Small intestine (tissue), 7 donors: ENCODE data around the gene NFE2L3. TPM values are rescaled to one million over a fixed set of nuclear protein-coding genes. Genes with fewer than 3 reads are reported as not detected.
"Not testable (repeated sequence)": the region's sequence is repeated elsewhere in the genome, so short reads cannot be mapped to it uniquely, and the experiment has no call there.

Experiments used
- DNase-seq, 2 donors: peaks; one replicate each; pipeline versions ENCODE4 v3.0.0 to v3.0.0-alpha.2; 2013
- FAIRE-seq: peaks from 2 replicates; lab custom pipeline; 2012; peaks lifted over from hg19 to GRCh38; lab: Jason Lieb, UNC
- H3K27ac ChIP-seq, 3 donors: one replicate each; pipeline ENCODE4 v1.5.1; 2013; ENCODE audit warnings: low read length in 2 of 3, mild to moderate bottlenecking in 2 of 3, control low read depth in 1 of 3, inconsistent platforms in 1 of 3, low read depth in 1 of 3, moderate library complexity in 1 of 3
- H3K27me3 ChIP-seq, 3 donors: one replicate each; pipeline ENCODE4 v1.6.1; 2013; ENCODE audit warnings: low read length in 3 of 3, inconsistent platforms in 1 of 3; ENCODE audit not compliant: control insufficient read depth in 3 of 3, insufficient read depth in 3 of 3
- H3K36me3 ChIP-seq, 3 donors: one replicate each; pipeline ENCODE4 v1.6.1; 2013; ENCODE audit warnings: low read length in 3 of 3, inconsistent platforms in 1 of 3, low read depth in 1 of 3, mild to moderate bottlenecking in 1 of 3, moderate library complexity in 1 of 3; ENCODE audit not compliant: control insufficient read depth in 3 of 3, insufficient read depth in 2 of 3
- H3K4me1 ChIP-seq, 3 donors: one replicate each; pipeline ENCODE4 v1.6.1; 2013; ENCODE audit warnings: low read length in 2 of 3, inconsistent platforms in 1 of 3, low read depth in 1 of 3, mild to moderate bottlenecking in 1 of 3, moderate library complexity in 1 of 3; ENCODE audit not compliant: control insufficient read depth in 3 of 3, insufficient read depth in 2 of 3
- H3K4me3 ChIP-seq, 3 donors: one replicate each; pipeline ENCODE4 v1.5.1; 2013; ENCODE audit warnings: low read length in 3 of 3, control low read depth in 1 of 3, inconsistent platforms in 1 of 3, low read depth in 1 of 3, mild to moderate bottlenecking in 1 of 3, moderate library complexity in 1 of 3
- H3K9me3 ChIP-seq, 2 donors: one replicate each; pipeline ENCODE4 v1.6.1; 2013; ENCODE audit warnings: low read depth in 1 of 2, low read length in 1 of 2; ENCODE audit not compliant: control insufficient read depth in 2 of 2, insufficient read depth in 1 of 2
- WGBS, 3 donors: extraction: QIAGEN DNeasy Blood & Tissue Kit; methylation state at CpG; one replicate each; pipeline ENCODE4 v1.1.7; 2013; 5-methylcytosine and 5-hydroxymethylcytosine counted together
- polyA plus RNA-seq, 4 donors: library from polyadenylated mRNA; stranded (reverse) in 3 of 4; unstranded in 1 of 4; fragments of 200-250 nt in 3 of 4; fragments of 120-200 nt in 1 of 4; gene quantifications; one replicate each; pipeline versions ENCODE4 v1.2.1 to v1.2.3, GENCODE V29; 2013
- donor health status: healthy with polysubstance abuse.
- donor health status: control.
- donor health status: control.
- donor health status: Bipolar disorder and iron deficiency.
- donor health status: healthy.

The NFE2L3 gene
- polyA plus RNA-seq, 4 donors = 1.8 to 16.6 (median 7.6) TPM

DNA sequence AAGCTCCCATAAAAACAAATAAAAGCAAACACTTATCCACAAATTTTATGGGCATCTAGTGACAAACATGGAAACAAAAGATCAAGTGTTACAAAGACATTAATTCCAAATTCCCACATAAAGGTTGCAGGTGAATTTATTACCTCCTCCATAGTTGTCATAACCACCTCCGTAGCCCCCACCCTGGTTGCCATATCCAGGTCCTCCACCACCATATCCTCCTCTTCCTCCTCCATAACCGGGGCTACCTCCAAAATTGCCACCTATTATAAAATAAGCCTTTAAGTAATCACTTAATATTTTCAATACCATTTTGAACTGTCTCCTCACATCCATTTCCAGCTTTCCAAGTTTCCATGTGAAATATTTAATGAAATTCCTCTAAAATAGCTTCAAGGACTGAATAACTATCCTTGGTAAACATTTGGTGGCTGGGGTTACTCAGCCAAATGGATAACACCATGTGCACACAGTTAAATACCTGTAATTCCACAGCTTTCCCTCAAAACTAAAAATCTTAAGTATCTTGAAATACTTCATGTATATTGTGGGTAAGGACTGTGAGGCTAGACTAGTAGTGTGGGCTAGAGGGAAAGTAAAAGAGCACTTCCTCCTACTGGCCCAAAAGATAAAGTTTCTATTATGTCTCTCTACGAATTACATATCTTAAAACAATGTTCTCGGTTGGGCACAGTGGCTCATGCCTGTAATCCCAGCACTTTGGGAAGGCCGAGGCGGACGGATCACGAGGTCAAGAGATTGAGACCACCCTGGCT, 41.6 kb downstream of the NFE2L3 start:
- H3K36me3 ChIP-seq = peaks cover 17 to 35% (median 20%) of the 10 kb centered on the region in 3 donors
- peak overlapping the region in 1 of 3 donors; percentile 4 for H3K27ac ChIP-seq

DNA sequence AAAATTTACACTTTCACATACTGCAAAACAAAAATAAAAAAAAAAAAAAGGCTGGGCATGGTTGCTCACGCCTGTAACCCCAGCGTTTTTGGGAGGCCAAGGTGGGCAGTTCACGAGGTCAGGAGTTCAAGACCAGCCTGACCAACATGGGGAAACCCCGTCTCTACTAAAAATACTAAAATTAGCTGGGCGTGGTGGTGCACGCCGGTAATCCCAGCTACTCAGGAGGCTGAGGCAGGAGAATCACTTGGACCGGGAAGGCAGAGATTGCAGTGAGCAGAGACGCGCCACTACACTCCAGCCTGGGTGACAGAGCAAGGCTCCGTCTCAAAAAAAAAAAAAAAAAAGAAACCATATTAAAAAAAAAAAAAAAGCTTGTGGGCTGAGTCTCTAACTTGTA, 42.8 kb downstream of the NFE2L3 start:
- not testable (repeated sequence) for FAIRE-seq, H3K9me3 ChIP-seq, H3K27me3 ChIP-seq, DNase-seq, H3K4me3 ChIP-seq
- peaks cover 17 to 33% (median 19%) of the 10 kb centered on the region in 3 donors for H3K36me3 ChIP-seq
- WGBS, 3 donors = 23 to 42% (median 27%) methylated on average over 11 of the region's 11 CpGs
- H3K4me1 ChIP-seq = peaks cover 2 to 19% (median 6%) of the 10 kb centered on the region in 3 donors
- H3K27ac ChIP-seq = peak overlapping the region in 1 of 3 donors; percentile 16

More for the DNA sequence above, 41.6 kb downstream of the NFE2L3 start:
- WGBS, 3 donors = 36 to 54% (median 38%) methylated on average over 8 of the region's 8 CpGs
- no peak for FAIRE-seq
- Histone ChIP-seq H3K4me3 (no peak overlapping the region), H3K9me3 (no peaks in the 10 kb centered on the region), H3K27me3 (no peaks in the 10 kb centered on the region), H3K4me1 (peaks cover 2 to 19% (median 6%) of the 10 kb centered on the region in 3 donors)
- no peak for DNase-seq

DNA sequence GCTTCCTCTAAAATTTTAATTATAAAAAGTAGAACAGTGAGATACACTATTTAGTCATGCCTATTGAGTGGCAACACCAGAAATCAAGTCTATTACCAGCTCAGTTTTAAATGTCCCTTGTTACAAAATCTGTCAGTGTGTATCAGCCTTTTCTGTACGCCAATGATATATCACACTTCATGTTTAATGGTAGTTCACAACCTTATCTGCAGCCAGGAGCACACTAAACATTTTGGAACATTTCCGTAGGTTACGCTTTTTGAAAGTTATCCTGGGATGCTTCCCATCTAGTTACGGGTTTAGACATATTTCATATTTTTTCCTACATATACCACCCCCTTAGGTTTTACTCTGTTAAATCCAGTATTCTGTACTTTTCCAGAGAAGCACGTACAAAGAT, 43.2 kb downstream of the NFE2L3 start:
- Histone ChIP-seq H3K27ac (no peak overlapping the region), H3K4me1 (peaks cover 2 to 19% (median 6%) of the 10 kb centered on the region in 3 donors), H3K27me3 (no peaks in the 10 kb centered on the region), H3K36me3 (peaks cover 17 to 32% (median 19%) of the 10 kb centered on the region in 3 donors), H3K4me3 (no peak overlapping the region), H3K9me3 (no peaks in the 10 kb centered on the region)
- 31 to 59% (median 35%) methylated on average over 5 of the region's 5 CpGs for WGBS, 3 donors
- DNase-seq = no peak
- no peak for FAIRE-seq

DNA sequence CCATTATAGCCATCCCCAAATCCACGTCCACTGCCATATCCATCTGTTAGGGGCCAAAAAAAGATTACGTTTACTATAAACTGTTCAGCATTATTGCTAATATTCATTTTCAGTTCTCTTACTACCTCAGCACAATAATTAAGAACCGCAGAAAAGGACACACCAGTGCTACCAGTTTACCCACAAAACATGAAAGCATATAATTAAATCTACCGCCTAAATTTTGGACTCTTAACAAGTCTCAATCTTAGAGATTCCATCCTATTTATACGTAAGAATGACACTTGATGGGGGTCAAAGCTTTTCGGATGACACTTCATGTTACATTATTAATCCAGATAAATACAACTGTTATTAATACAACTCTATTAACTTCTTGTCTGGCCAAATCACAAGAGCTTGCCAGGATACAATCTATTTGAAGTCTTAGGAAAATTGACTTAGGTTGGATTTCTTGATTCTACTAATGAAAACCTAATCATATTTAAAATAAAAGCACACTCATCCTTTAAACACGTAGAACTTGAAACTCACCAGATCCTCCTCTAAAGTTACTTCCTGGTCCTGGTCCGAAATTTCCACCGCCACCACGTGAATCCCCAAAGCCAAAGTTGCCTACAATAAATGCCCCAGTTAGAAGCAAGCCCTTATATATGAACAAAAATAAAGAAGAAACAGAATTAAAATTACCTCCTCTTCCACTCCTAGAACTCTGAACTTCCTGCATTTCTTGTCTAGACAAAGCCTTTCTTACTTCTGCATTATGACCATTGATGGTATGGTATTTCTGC, 44.1 kb downstream of the NFE2L3 start:
- Histone ChIP-seq H3K9me3 (no peaks in the 10 kb centered on the region), H3K4me1 (peaks cover 2 to 19% (median 6%) of the 10 kb centered on the region in 3 donors), H3K36me3 (peaks cover 15 to 24% (median 19%) of the 10 kb centered on the region in 3 donors), H3K27ac (no peak overlapping the region), H3K27me3 (no peaks in the 10 kb centered on the region), H3K4me3 (peak overlapping the region in 1 of 3 donors; percentile 14)
- WGBS, 3 donors = 14 to 32% (median 15%) methylated on average over 10 of the region's 10 CpGs
- DNase-seq (no peak), FAIRE-seq (no peak)

DNA sequence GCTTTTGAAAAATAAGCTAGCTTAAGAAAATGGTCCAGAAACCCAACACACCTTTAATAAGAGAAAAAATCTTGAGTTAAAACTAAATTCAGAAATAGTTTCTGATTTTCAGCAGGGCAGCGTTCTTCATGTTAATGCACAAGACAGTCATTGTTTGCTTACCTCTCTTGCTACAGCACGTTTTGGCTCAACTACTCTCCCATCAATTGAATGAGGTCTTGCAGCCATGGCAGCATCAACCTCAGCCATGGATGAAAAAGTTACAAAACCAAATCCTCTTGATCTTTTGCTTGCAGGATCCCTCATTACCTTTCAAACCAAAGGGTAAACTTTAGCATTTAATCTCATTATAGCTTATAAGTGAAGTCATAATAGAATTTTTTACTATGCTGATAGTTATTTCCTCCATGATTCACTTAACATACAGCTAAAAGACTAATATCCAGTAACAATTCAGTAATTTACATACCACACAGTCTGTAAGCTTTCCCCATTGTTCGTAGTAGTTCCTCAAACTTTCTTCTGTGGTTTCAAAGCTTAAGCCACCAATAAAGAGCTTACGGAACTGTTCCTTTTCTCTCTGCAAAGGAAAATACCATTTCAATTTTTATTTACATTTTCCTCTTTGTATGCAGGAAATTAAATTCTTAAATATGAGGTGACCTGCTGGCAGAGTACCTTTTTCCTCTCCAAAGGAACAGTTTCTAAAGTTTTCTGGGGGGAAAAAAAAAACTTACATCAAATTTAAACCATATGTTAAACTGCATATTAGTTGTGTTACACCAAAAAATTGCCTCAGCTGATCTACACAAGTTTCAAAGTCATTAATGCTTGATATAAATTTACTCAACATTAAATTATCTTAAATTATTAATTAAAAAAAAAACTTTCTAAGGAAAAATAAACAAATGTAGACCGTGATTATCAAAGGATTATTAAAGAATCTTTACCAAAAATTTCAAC, 45.4 kb downstream of the NFE2L3 start:
- Histone ChIP-seq H3K9me3 (no peaks in the 10 kb centered on the region), H3K4me1 (peaks cover 2 to 19% (median 6%) of the 10 kb centered on the region in 3 donors), H3K36me3 (peaks cover 15 to 20% (median 17%) of the 10 kb centered on the region in 3 donors), H3K27me3 (no peaks in the 10 kb centered on the region), H3K27ac (peak overlapping the region in 1 of 3 donors; percentile 99), H3K4me3 (peak overlapping the region in 2 of 3 donors; percentile 24 to 32)
- FAIRE-seq = no peak
- WGBS, 3 donors = 1 to 5% (median 3%) methylated on average over 5 of the region's 5 CpGs
- no peak for DNase-seq

DNA sequence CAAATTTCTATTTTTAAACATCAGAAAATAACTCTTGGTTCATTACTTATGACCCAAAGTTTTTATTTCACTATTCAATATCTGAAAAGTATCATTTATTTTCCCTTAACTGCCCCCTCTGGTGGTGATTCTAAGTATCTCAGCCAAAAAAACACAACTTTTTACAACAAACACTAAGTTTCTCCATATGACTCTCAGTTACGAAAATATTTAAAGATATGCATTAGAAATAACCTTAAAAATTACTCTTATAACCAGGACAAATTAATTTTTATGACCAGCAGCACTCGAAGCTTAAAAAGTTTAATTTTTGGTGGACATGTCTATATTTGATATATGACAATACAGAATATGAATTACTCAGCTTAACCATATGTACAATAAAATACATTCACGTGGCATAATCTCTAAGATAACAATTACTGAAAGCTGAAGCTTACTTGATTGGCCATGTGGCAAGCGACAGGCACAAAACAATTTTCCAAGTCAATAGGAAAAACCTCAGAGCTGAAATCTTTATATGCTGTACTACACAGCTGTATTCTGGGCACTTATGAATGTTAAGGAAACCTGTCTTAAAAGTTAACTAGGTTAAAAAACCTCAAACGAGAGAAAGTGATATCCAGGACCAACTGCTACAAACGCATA, 46.3 kb downstream of the NFE2L3 start:
- no peaks in the 10 kb centered on the region for H3K27me3 ChIP-seq
- FAIRE-seq (peak; percentile 30), DNase-seq (peak; percentile 52 to 64)
- peaks cover 2 to 16% (median 6%) of the 10 kb centered on the region in 3 donors for H3K4me1 ChIP-seq
- 0% methylated on average over 6 of the region's 6 CpGs for WGBS, 3 donors
- H3K4me3 ChIP-seq = peak overlapping the region; percentile 68 to 91 (median 86)
- no peaks in the 10 kb centered on the region for H3K9me3 ChIP-seq
- H3K27ac ChIP-seq = peak overlapping the region in 1 of 3 donors; percentile 99
- peaks cover 9 to 17% (median 14%) of the 10 kb centered on the region in 3 donors for H3K36me3 ChIP-seq

DNA sequence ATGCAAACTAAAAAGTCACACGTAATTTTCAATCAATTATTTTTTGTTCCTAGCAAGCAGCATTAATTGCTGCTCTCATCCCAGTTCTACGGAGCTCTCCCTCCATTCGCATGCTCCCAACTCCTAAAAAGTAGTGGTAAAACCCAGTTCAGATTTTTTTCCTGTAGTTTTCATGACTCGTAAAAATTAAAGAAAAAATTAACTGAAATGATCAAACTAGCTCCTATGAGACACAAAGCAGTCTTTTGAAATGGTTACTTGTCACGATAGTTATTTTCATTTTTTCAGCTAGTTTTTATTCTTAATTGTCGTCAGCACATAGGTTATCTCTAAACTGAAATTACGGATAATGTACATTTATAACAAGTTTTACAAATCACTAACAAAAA, 46.8 kb downstream of the NFE2L3 start:
- no peaks in the 10 kb centered on the region for H3K9me3 ChIP-seq
- no peak for DNase-seq
- no peaks in the 10 kb centered on the region for H3K27me3 ChIP-seq
- peaks cover 5 to 14% (median 14%) of the 10 kb centered on the region in 3 donors for H3K36me3 ChIP-seq
- no peak for FAIRE-seq
- H3K4me3 ChIP-seq = peak overlapping the region; percentile 68 to 91 (median 86)
- peak overlapping the region in 1 of 3 donors; percentile 99 for H3K27ac ChIP-seq
- peaks cover 2 to 18% (median 3%) of the 10 kb centered on the region in 3 donors for H3K4me1 ChIP-seq
- 1% methylated on average over 7 of the region's 7 CpGs for WGBS, 3 donors
